GM18517 (cell line): Measurements from ENCODE around the gene PIK3IP1.

Source experiments
- ATAC-seq: cut with Tn5 transposase; IDR thresholded peaks from one replicate; pipeline ENCODE4 v1.9.1; 2021; ENCODE audit warnings: mild to moderate bottlenecking, moderate library complexity; ENCODE audit not compliant: unreplicated experiment

PIK3IP1 gene

DNA sequence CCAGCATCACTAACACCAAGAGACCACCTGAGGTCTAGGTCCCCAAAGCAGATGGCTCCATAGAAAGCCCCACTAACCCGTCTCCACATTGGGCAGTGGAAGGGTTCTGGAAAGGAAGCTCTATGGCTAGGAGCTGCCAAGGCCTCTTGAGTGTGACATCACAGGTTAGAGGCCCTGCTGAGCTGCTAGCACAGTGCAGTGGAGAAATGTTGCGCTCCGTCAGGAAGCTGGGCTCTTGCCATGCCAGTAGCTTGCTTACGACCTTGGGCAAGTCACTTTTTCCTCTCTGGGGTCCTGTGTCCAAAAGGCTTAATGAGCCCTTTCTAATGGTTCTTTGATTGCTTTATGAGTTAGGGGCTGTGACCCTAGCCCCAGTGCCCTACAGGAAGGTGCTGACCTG is 10.6 kb downstream of the PIK3IP1 start:
- no peak for ATAC-seq

DNA sequence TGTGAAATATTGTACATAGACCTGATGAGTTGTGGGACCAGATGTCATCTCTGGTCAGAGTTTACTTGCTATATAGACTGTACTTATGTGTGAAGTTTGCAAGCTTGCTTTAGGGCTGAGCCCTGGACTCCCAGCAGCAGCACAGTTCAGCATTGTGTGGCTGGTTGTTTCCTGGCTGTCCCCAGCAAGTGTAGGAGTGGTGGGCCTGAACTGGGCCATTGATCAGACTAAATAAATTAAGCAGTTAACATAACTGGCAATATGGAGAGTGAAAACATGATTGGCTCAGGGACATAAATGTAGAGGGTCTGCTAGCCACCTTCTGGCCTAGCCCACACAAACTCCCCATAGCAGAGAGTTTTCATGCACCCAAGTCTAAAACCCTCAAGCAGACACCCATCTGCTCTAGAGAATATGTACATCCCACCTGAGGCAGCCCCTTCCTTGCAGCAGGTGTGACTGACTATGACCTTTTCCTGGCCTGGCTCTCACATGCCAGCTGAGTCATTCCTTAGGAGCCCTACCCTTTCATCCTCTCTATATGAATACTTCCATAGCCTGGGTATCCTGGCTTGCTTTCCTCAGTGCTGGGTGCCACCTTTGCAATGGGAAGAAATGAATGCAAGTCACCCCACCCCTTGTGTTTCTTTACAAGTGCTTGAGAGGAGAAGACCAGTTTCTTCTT is 12.3 kb downstream of the PIK3IP1 start:
- no peak for ATAC-seq

DNA sequence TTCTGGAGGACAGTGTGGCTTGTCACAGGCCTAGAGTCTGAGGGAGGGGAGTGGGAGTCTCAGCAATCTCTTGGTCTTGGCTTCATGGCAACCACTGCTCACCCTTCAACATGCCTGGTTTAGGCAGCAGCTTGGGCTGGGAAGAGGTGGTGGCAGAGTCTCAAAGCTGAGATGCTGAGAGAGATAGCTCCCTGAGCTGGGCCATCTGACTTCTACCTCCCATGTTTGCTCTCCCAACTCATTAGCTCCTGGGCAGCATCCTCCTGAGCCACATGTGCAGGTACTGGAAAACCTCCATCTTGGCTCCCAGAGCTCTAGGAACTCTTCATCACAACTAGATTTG is 13.0 kb downstream of the PIK3IP1 start:
- no peak for ATAC-seq

DNA sequence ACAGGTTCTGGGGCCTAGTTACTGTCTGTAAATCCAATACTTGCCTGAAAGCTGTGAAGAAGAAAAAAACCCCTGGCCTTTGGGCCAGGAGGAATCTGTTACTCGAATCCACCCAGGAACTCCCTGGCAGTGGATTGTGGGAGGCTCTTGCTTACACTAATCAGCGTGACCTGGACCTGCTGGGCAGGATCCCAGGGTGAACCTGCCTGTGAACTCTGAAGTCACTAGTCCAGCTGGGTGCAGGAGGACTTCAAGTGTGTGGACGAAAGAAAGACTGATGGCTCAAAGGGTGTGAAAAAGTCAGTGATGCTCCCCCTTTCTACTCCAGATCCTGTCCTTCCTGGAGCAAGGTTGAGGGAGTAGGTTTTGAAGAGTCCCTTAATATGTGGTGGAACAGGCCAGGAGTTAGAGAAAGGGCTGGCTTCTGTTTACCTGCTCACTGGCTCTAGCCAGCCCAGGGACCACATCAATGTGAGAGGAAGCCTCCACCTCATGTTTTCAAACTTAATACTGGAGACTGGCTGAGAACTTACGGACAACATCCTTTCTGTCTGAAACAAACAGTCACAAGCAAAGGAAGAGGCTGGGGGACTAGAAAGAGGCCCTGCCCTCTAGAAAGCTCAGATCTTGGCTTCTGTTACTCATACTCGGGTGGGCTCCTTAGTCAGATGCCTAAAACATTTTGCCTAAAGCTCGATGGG is 13.5 kb downstream of the PIK3IP1 start:
- no peak for ATAC-seq

GRCh38 chr22:31278151-31278621 is 14.1 kb downstream of the PIK3IP1 start:
- no peak for ATAC-seq

GRCh38 chr22:31277741-31278140 is 14.5 kb downstream of the PIK3IP1 start:
- no peak for ATAC-seq

GRCh38 chr22:31276426-31277167 is 15.7 kb downstream of the PIK3IP1 start:
- ATAC-seq, result no peak

GRCh38 chr22:31275576-31275975 is 16.7 kb downstream of the PIK3IP1 start:
- ATAC-seq, result no peak

DNA sequence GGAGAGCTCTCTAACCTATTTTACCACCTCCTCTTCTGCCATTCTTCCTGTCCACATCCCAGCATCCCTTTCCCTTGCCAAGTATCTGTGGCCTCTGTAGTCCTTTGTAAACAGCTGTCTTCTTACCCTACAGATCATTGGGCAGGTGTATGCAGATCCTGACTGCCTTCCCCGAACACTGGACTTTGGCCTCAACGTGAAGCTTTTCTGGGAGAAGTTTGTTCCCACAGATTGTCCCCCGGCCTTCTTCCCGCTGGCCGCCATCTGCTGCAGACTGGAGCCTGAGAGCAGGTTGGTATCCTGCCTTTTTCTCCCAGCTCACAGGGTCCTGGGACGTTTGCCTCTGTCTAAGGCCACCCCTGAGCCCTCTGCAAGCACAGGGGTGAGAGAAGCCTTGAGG is 17.3 kb downstream of the PIK3IP1 start:
- ATAC-seq, result no peak

GRCh38 chr22:31274017-31274416 is 18.3 kb downstream of the PIK3IP1 start:
- no peak for ATAC-seq

DNA sequence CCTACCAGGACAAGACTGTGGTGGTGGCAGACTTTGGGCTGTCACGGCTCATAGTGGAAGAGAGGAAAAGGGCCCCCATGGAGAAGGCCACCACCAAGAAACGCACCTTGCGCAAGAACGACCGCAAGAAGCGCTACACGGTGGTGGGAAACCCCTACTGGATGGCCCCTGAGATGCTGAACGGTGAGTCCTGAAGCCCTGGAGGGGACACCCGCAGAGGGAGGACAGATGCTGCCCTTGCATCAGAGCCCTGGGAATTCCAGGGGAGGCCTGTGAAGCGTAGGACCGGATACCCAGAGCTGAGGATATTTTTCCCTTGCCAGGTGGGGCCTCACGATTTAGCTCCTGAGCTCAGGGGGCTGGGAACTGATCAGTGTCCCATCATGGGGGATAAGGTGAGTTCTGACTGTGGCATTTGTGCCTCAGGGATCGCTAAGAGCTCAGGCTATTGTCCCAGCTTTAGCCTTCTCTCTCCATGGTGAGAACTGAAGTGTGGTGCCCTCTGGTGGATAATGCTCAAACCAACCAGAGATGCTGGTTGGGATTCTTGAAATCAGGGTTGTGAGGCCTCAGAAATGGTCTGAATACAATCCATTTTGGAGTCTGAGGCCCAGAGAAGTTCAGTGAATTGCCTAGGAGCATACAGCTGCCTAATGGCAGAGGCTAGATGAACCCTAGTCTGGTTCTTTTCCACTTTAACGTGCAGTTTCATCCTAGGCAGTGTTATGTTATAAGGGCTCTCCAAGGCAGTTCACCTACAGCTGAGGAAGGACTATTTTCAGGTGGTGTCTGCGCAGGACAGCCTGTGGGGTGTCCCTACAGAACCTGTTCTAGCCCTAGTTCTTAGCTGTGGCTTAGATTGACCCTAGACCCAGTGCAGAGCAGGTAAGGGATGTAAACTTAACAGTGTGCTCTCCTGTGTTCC is 19.5 kb downstream of the PIK3IP1 start:
- ATAC-seq, result no peak

DNA sequence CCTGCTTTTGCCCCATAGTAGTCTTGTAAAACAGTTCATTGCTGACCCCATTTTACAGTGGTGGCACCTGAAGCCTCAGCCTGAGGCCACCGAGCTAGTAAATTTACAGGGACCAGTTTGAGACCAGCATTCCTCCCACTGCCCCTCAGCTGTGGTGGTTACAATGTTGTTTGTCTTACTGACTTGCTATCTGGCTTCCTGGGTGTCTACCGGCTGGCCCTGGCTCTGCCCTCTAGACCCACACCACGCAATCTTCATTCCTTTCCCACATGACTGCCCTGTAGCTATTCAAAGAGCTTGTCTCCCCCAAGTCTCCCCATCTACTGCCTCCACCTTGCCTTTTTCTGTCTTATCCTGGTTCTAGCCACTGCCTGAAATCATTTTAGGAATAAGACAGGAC is 20.8 kb downstream of the PIK3IP1 start:
- no peak for ATAC-seq

GRCh38 chr22:31271026-31271425 is 21.3 kb downstream of the PIK3IP1 start:
- ATAC-seq, result no peak

DNA sequence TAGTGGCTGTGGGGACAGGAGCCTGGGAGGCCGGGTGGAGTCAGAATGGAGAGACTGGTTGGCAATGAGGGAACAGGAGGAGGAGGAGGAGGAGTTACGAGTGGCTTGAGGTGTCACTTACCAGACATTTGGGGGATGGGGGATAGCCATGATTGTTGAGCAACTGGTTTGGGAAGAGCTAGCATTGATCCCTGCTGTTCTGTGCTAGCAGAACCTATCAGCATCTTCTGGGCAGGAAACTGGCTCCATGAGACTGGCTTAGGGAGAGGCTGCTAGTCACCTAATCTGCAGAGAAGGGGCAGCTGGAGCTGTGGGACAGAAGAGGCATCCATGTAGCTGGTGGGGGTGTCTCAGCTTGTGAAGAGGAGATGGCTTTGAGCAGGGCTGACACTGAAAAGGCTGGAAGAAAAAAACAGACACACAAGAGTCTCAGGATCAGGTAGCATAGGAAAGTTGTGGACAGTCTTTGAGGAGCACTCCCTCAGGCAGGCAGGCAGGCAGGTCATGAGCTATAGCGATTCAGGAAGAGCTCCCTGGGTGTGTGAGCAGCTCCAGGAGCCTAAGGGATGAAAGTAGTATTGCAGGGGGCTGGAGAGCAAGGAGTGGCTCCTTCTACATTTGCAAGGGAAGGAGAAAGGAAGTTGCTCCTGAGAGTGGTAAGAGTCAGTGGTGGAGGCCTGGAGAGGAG is 22.3 kb downstream of the PIK3IP1 start:
- no peak for ATAC-seq

DNA sequence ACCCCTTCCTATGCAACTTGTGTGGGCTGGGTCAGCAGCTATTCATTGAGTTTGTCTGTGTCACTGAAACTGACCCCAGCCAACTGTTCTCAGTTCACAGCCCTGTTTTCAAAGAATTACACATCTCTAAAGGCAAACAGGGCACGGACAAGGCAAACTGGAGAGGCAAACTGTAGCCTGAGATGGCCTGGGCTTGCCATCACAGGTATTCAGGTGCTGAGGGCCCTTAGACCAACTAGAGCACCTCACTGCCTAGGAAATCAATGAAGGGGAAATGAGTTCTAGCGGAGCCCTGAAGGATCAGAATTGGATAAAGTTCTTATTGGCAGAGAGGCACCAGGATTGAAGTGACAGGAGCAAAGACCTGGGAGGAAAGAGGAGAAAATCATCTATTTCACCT is 24.0 kb downstream of the PIK3IP1 start:
- no peak for ATAC-seq

- ATAC-seq, result no peak
These were observed 28.2 kb downstream of the PIK3IP1 start for GRCh38 chr22:31263896-31264640.

- ATAC-seq, result no peak
These were observed 29.8 kb downstream of the PIK3IP1 start for GRCh38 chr22:31262312-31263133.

GRCh38 chr22:31260474-31260856 is 31.8 kb downstream of the PIK3IP1 start:
- no peak for ATAC-seq
